Endometrial microvascular endothelial cells (primary cell): ENCODE results near the gene KAZN. TPM values are rescaled to one million over a fixed set of nuclear protein-coding genes. Genes with fewer than 3 reads are reported as not detected.

ENCODE experiments used
- in situ Hi-C: cut with HindIII; loops from 2 replicates; pipeline ENCODE4 v1.10.0; 2017; ENCODE audit warnings: low sequenced_read_pairs, low pct_unique_long_range_greater_than_20kb; ENCODE audit errors: inconsistent ontology term
- total RNA-seq: library from RNA; depleted of rRNA; stranded (reverse); fragments of >200 nt; gene quantifications from one replicate; pipeline ENCODE4 v1.2.3, GENCODE V29; 2015; ENCODE audit errors: inconsistent ontology term

The KAZN gene
- total RNA-seq, 1 donor from 2014 or later = 0.93 TPM

GRCh38 chr1:14873677-14874076, 275.2 kb downstream of the KAZN start:
- in situ Hi-C loops = no loop called here

- in situ Hi-C loops = loop anchor here (25.0 kb wide), 1 partner anchor 211 kb away; no protein-coding TSS in a partner anchor
These were observed 277.3 kb downstream of the KAZN start for GRCh38 chr1:14875524-14876509.

- in situ Hi-C loops = loop anchor here (25.0 kb wide), 1 partner anchor 211 kb away; no protein-coding TSS in a partner anchor
These were observed 278.3 kb downstream of the KAZN start for GRCh38 chr1:14876747-14877146.

GRCh38 chr1:14877224-14877623, 278.7 kb downstream of the KAZN start:
- in situ Hi-C loops = loop anchor here (25.0 kb wide), 1 partner anchor 210 kb away; no protein-coding TSS in a partner anchor

- in situ Hi-C loops = loop anchor here (25.0 kb wide), 1 partner anchor 209 kb away; no protein-coding TSS in a partner anchor
These were observed 279.6 kb downstream of the KAZN start for GRCh38 chr1:14878124-14878523.

- in situ Hi-C loops = loop anchor here (25.0 kb wide), 1 partner anchor 208 kb away; no protein-coding TSS in a partner anchor
These were observed 280.5 kb downstream of the KAZN start for GRCh38 chr1:14878951-14879350.

- in situ Hi-C loops = loop anchor here (25.0 kb wide), 1 partner anchor 207 kb away; no protein-coding TSS in a partner anchor
These were observed 282.2 kb downstream of the KAZN start for GRCh38 chr1:14880456-14881316.

- in situ Hi-C loops = loop anchor here (25.0 kb wide), 1 partner anchor 205 kb away; no protein-coding TSS in a partner anchor
These were observed 283.5 kb downstream of the KAZN start for GRCh38 chr1:14881775-14882672.

GRCh38 chr1:14884614-14885175, 286.2 kb downstream of the KAZN start:
- in situ Hi-C loops = loop anchor here (25.0 kb wide), 1 partner anchor 203 kb away; no protein-coding TSS in a partner anchor

GRCh38 chr1:14887044-14887566, 288.6 kb downstream of the KAZN start:
- in situ Hi-C loops = loop anchor here (25.0 kb wide), 1 partner anchor 200 kb away; no protein-coding TSS in a partner anchor

GRCh38 chr1:14887764-14888350, 289.4 kb downstream of the KAZN start:
- in situ Hi-C loops = loop anchor here (25.0 kb wide), 1 partner anchor 199 kb away; no protein-coding TSS in a partner anchor

GRCh38 chr1:14888374-14888773, 289.9 kb downstream of the KAZN start:
- in situ Hi-C loops = loop anchor here (25.0 kb wide), 1 partner anchor 199 kb away; no protein-coding TSS in a partner anchor

GRCh38 chr1:14889825-14890440, 291.4 kb downstream of the KAZN start:
- in situ Hi-C loops = loop anchor here (25.0 kb wide), 1 partner anchor 197 kb away; no protein-coding TSS in a partner anchor

- in situ Hi-C loops = loop anchor here (25.0 kb wide), 1 partner anchor 195 kb away; no protein-coding TSS in a partner anchor
These were observed 293.5 kb downstream of the KAZN start for GRCh38 chr1:14891991-14892390.

GRCh38 chr1:14894811-14895560, 296.5 kb downstream of the KAZN start:
- in situ Hi-C loops = loop anchor here (25.0 kb wide), 1 partner anchor 192 kb away; no protein-coding TSS in a partner anchor

- in situ Hi-C loops = loop anchor here (25.0 kb wide), 1 partner anchor 192 kb away; no protein-coding TSS in a partner anchor
These were observed 297.2 kb downstream of the KAZN start for GRCh38 chr1:14895727-14896126.
